Fibroblast of lung (primary cell): ENCODE data around the gene TCEAL2.

ENCODE experiments used
- CTCF ChIP-seq, 2 donors: IDR thresholded peaks in 1 of 2; conservative IDR thresholded peaks in 1 of 2; 1 replicate in 1 of 2; 2 replicates in 1 of 2; pipeline ENCODE4 v1.5.1; 2011 to 2012; ENCODE audit warnings: low read length in 2 of 2, control low read depth in 1 of 2, inconsistent platforms in 1 of 2, low read depth in 1 of 2, mild to moderate bottlenecking in 1 of 2
- EZH2 ChIP-seq: IDR thresholded peaks from 2 replicates; pipeline ENCODE4 v1.5.1; 2012; ENCODE audit warnings: low read length, control low read depth, mild to moderate bottlenecking; ENCODE audit errors: missing control alignments

GRCh38 chrX:102154900-102155805 is 29.7 kb downstream of the TCEAL2 start:
- TF ChIP-seq CTCF (conservative IDR thresholded peaks at IDR 0.05 in 1 of 2, IDR thresholded peaks at IDR 0.05 in 1 of 2; ENCODE audit: low read depth in 1 of 2, low read length in 2 of 2) (no peak), EZH2 (no peak)
